ENCODE results near the gene SLC11A1.

- TF ChIP-seq, protein P1, sequence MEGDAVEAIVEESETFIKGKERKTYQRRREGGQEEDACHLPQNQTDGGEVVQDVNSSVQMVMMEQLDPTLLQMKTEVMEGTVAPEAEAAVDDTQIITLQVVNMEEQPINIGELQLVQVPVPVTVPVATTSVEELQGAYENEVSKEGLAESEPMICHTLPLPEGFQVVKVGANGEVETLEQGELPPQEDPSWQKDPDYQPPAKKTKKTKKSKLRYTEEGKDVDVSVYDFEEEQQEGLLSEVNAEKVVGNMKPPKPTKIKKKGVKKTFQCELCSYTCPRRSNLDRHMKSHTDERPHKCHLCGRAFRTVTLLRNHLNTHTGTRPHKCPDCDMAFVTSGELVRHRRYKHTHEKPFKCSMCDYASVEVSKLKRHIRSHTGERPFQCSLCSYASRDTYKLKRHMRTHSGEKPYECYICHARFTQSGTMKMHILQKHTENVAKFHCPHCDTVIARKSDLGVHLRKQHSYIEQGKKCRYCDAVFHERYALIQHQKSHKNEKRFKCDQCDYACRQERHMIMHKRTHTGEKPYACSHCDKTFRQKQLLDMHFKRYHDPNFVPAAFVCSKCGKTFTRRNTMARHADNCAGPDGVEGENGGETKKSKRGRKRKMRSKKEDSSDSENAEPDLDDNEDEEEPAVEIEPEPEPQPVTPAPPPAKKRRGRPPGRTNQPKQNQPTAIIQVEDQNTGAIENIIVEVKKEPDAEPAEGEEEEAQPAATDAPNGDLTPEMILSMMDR (IDR thresholded peaks at IDR 0.05): no peak
- no peak for TF ChIP-seq EZH2 (IDR thresholded peaks at IDR 0.05; ENCODE audit: borderline replicate concordance, insufficient read depth, low read depth, low read length, poor library complexity, severe bottlenecking)
Measured at GRCh38 chr2:218344090-218344754, 37.9 kb upstream of the SLC11A1 start.

Measured in B cell (primary cell).